Thyroid gland (tissue), 4 donors: ENCODE measurements around the gene NMNAT2.

Source experiments
- POLR2A ChIP-seq, 2 donors: fragments of 450-650 bp; IDR thresholded peaks; one replicate each; pipeline ENCODE4 v1.6.1; 2017; ENCODE audit warnings: antibody characterized with exemption in 2 of 2, mild to moderate bottlenecking in 2 of 2, moderate library complexity in 1 of 2
- TF ChIP-seq, protein P1 (sequence below), 6 experiments: fragments of 200-600 bp in 3 of 6; fragments of 450-650 bp in 3 of 6; sonication (generic) in 3 of 6; IDR thresholded peaks; one replicate each; pipeline ENCODE4 v1.5.1; 2016 to 2019; ENCODE audit warnings: antibody characterized with exemption in 6 of 6, mild to moderate bottlenecking in 2 of 6, inconsistent platforms in 1 of 6, moderate library complexity in 1 of 6

DNA sequence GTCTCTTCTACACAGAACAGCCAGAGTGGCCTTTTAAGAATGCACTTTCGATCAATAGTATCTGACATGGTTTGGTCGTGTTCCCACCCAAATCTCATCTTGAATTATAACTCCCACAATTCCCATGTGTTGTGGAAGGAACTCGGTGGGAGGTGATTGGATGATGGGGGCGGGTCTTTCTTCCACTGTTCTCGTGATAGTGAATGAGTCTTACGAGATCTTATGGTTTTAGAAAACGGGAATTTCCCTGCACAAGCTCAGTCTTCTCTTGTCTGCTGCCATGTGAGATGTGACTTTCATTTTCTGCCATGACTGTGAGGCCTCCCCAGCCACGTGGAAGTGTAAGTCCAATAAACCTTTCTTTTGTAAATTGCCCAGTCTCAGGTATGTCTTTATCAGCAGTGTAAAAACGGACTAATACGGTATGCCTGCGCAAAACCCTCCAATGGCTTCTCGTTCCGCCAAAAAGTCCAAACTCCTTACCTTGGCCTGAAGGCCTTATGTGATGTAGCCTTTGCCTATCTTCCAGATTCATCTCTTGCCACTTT lies 31.1 kb upstream of the NMNAT2 start:
- TF ChIP-seq, protein P1, sequence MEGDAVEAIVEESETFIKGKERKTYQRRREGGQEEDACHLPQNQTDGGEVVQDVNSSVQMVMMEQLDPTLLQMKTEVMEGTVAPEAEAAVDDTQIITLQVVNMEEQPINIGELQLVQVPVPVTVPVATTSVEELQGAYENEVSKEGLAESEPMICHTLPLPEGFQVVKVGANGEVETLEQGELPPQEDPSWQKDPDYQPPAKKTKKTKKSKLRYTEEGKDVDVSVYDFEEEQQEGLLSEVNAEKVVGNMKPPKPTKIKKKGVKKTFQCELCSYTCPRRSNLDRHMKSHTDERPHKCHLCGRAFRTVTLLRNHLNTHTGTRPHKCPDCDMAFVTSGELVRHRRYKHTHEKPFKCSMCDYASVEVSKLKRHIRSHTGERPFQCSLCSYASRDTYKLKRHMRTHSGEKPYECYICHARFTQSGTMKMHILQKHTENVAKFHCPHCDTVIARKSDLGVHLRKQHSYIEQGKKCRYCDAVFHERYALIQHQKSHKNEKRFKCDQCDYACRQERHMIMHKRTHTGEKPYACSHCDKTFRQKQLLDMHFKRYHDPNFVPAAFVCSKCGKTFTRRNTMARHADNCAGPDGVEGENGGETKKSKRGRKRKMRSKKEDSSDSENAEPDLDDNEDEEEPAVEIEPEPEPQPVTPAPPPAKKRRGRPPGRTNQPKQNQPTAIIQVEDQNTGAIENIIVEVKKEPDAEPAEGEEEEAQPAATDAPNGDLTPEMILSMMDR (IDR thresholded peaks at IDR 0.05) = no peak
- TF ChIP-seq POLR2A (IDR thresholded peaks at IDR 0.05) = no peak
